Suprapubic skin (tissue), 3 donors: Measurements from ENCODE around the gene SETD9.

Experiments
- EP300 ChIP-seq: sonication (generic); formaldehyde crosslinking; IDR thresholded peaks from one replicate; pipeline ENCODE4 v1.6.1; 2017; ENCODE audit warnings: antibody characterized with exemption
- POLR2A ChIP-seq, 2 donors: fragments of 450-650 bp; IDR thresholded peaks; one replicate each; pipeline ENCODE4 v1.6.1; 2017; ENCODE audit warnings: antibody characterized with exemption in 2 of 2, mild to moderate bottlenecking in 2 of 2, moderate library complexity in 2 of 2
- TF ChIP-seq, protein P1 (sequence below), 2 donors: fragments of 200-600 bp in 1 of 2; fragments of 450-650 bp in 1 of 2; sonication (generic) in 1 of 2; IDR thresholded peaks; one replicate each; pipeline ENCODE4 v1.5.1; 2016 to 2019; ENCODE audit warnings: antibody characterized with exemption in 2 of 2, mild to moderate bottlenecking in 1 of 2, moderate library complexity in 1 of 2

DNA sequence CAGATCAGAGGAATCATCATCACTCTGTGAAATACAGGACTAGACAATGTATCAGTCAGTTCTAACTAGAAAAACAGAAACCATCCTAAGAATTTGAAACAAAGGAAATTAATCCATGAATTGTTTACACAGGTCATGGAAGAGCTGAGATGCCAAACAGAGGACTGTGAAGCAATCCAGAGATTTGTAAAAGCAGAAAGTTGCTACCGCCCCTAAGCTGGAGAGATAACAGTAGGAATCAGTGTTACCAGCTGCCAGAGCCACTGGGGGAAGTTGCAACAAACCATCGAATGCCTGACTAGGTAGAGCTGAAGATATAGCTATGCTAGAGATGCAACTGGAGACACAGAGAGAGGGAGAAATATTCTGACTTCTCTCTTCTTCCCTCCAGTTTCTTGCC, 52.9 kb downstream of the SETD9 start:
- TF ChIP-seq, protein P1, sequence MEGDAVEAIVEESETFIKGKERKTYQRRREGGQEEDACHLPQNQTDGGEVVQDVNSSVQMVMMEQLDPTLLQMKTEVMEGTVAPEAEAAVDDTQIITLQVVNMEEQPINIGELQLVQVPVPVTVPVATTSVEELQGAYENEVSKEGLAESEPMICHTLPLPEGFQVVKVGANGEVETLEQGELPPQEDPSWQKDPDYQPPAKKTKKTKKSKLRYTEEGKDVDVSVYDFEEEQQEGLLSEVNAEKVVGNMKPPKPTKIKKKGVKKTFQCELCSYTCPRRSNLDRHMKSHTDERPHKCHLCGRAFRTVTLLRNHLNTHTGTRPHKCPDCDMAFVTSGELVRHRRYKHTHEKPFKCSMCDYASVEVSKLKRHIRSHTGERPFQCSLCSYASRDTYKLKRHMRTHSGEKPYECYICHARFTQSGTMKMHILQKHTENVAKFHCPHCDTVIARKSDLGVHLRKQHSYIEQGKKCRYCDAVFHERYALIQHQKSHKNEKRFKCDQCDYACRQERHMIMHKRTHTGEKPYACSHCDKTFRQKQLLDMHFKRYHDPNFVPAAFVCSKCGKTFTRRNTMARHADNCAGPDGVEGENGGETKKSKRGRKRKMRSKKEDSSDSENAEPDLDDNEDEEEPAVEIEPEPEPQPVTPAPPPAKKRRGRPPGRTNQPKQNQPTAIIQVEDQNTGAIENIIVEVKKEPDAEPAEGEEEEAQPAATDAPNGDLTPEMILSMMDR (IDR thresholded peaks at IDR 0.05) = no peak
- TF ChIP-seq POLR2A (IDR thresholded peaks at IDR 0.05) (no peak), EP300 (no peak)
